ENCODE measurements around the gene METTL21C.

- TF ChIP-seq CTCF (IDR thresholded peaks at IDR 0.05) (no peak), EP300 (IDR thresholded peaks at IDR 0.05) (no peak), POLR2A (IDR thresholded peaks at IDR 0.05; ENCODE audit: low read depth) (no peak), POLR2AphosphoS5 (IDR thresholded peaks at IDR 0.05) (no peak)
These were observed 44.4 kb downstream of the METTL21C start for GRCh38 chr13:102650444-102650843.

Measured in esophagus muscularis mucosa (tissue), 4 donors.